GM19397 (cell line): Measurements from ENCODE around the gene IL12B.
"Not testable (repeated sequence)": the region's sequence is repeated elsewhere in the genome, so short reads cannot be mapped to it uniquely, and the experiment has no call there.

ENCODE experiments used
- ATAC-seq: cut with Tn5 transposase; IDR thresholded peaks from one replicate; pipeline ENCODE4 v1.9.1; 2021; ENCODE audit warnings: mild to moderate bottlenecking, moderate library complexity; ENCODE audit not compliant: unreplicated experiment

Gene IL12B

GRCh38 chr5:159333545-159333925 lies 3.2 kb upstream of the IL12B start:
- ATAC-seq: no peak

DNA sequence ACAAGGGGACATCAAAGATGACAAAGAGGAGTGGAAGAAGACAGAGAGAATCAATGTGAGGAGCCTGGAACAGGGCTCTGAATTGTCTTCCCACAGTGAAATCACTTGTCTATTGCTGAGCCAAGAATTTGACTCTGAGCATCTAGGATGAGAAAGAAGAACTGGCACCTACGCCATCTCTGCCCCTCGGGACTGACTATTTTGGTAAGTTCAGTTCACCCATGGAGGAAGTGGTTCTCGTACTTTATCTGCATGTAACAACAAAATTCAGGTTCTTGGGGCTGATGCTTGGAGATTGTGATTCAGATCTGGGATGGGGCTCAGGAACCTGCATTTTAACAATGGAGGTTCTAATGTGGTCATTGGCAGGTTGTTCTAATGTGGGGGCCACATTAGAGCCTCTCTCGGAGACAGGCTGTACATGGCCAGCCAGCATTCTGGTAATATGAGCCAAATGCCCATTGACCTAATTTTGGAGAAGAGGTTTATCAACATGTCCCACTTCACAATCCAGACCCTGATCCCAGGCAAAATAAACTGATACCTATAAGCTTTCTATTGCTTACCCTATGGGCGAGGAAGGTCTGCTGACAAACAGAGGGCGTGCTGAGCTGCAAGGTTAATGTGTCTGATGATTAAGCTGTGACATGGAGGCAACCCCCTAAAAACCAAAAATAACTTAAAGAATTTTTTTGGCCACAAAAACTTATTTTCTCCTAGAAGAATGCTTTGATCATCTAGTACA lies 2.7 kb upstream of the IL12B start:
- no peak for ATAC-seq

GRCh38 chr5:159331093-159331973 lies 1.0 kb upstream of the IL12B start:
- ATAC-seq: peak; percentile 56

DNA sequence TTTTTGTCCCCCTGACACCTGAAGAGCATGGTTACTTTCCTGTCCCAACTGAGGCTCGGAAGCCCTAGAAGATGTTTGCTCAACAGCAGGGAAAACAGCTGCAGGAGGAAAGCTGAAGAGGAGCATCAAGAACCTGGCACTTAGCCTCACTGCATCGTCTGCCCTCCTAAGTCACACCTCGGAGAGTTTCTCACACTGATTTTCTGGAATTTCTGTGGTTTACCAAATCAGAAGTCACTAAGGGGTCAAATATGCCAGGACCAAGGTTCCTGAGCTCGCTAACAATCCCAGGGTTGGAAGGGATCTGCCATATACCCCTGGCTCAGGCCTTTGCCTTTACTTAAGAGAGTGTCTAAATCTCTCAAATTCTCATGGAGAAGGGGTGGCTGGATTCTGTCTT lies 5.3 kb downstream of the IL12B start:
- ATAC-seq: no peak

GRCh38 chr5:159324102-159324755 lies 6.1 kb downstream of the IL12B start:
- ATAC-seq: no peak

DNA sequence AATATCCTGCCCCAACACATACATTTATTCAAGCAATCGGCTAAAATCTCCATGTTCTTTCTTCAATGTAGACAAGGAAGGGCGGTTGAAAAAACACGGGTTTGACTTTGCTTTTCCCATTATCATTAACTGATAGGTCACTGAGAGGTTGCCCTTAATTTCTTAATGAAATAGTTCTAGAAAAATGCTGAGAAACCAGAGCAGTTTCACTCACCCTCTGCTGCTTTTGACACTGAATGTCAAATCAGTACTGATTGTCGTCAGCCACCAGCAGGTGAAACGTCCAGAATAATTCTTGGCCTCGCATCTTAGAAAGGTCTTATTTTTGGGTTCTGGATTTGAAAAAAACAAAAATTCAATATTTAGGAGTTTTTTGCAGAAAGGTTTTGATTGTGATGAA lies 8.1 kb downstream of the IL12B start:
- ATAC-seq: no peak

DNA sequence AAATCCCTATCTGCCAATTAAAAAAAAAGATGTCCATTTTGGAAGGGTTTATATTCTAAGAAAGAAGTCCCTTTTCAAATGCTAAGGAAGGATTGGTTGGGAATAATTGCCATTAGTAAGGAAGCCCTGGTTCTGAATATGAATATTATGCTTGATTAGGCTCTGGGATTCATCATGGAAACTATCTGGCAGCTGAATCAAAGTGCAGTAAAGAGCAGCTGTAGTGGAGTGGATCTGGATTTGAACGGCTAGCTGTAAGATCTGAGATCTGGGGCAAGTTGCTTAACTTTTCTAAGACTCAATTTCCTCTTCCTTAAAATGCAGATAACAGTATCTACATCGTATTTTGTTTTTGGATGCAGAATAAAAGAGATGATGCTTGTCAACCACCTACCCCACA lies 10.5 kb downstream of the IL12B start:
- no peak for ATAC-seq

DNA sequence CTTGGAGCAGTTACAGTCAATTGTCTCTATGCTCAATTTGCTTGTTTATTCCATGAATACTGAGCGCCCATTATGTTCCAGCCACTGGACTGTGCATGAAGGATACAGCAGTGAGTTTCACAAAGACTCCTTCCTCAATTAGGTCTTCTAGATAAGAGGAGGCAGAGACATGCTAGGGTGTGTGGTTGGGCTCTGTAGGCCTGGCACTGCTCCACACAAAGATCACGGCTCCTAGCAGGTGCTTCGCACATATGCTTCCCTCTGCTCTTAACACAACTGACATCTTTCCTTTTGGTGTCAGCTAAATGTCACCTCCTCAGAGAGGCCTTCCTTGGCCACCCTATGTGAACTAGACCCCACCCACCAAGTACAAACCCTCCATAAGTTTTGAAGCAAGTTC lies 10.9 kb downstream of the IL12B start:
- no peak for ATAC-seq

DNA sequence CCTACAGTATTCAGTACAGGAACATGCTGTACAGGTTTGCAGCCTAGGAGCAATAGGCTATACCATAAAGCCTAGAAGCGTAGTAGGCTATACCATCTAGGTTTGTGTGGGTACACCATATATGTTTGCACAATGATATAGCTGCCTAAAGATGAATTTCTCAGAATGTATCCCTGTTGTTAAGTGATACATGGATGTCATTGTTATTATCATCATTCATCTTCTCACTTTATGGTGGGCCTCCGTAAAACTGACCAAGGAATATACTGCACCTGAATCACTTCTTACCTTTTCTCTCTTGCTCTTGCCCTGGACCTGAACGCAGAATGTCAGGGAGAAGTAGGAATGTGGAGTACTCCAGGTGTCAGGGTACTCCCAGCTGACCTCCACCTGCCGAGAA lies 11.8 kb downstream of the IL12B start:
- no peak for ATAC-seq

DNA sequence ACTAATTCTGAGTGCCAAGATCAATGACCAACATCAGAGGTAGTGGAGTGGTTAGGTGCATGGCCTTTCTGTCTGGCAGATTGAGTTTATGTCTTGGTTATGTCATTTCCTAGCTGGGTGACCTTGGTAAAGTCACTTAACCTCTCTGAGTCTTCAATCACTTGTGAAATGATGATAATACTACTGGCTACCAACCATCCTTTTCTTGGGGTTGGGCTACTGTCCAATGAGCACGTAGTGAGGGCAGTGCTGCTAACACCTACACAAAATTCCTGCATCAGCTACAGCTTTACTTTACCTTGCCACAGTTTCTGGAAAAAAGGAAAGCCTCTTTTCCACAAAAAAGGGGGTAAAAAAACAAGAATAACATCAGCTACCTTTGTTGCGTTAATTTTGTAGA lies 12.4 kb downstream of the IL12B start:
- ATAC-seq: no peak

DNA sequence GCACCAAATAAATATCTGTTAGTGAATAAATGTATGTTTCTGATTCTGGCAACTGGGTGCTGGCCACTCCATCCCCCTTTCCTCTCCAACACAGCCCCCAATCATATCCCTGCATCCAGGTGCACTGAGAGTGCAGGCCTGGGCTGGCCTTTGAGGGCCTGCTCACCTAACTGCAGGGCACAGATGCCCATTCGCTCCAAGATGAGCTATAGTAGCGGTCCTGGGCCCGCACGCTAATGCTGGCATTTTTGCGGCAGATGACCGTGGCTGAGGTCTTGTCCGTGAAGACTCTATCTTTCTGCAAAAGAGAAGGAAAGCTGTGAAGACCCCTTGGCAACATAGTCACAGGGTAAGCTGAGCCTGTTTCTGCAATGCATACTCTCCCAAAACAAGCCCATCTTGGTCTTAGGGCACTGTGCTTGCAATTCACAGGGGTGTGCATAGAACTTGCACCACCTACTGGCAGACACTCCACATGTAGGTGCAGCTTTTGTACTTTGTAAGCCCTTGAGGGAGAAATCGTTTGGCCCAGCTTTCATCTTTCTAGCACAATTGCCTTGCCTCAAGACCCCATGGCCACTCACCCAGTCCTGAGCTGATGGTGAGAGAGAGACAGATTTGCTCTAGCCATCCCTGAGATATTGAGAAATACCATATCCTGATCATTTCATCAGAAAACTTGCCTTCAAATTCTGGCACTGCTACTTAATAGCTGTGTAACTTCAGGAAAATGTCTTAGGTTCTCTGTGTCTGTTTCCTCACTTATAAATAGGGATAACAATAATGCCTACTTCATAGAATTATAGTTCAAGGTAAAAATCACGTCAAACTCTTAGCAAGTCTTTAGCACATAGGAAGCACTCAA lies 13.5 kb downstream of the IL12B start:
- ATAC-seq: peak; percentile 48

- no peak for ATAC-seq
Measured at GRCh38 chr5:159313197-159313596, 17.1 kb downstream of the IL12B start.

GRCh38 chr5:159311063-159311462 lies 19.2 kb downstream of the IL12B start:
- ATAC-seq: no peak

DNA sequence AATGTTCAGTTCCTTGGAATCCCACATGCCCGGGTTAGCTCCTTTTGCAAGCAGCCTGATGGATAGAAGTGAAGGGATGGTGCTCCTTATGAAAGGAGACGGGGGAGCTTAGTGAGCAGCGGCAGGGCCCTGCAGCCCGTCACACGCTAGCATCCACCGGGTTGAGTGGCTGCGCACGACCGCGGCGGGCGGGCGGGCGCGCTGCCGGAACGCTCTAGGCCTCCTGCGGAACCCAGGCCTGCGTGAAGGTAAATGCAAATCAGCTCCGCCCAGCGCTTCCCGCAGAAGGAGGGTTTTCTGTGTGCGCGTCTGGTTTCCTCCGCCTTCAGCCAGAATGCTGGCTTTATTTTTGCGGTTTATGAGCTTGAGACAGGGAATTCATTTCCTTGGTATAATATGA lies 19.8 kb downstream of the IL12B start:
- peak; percentile 57 for ATAC-seq

DNA sequence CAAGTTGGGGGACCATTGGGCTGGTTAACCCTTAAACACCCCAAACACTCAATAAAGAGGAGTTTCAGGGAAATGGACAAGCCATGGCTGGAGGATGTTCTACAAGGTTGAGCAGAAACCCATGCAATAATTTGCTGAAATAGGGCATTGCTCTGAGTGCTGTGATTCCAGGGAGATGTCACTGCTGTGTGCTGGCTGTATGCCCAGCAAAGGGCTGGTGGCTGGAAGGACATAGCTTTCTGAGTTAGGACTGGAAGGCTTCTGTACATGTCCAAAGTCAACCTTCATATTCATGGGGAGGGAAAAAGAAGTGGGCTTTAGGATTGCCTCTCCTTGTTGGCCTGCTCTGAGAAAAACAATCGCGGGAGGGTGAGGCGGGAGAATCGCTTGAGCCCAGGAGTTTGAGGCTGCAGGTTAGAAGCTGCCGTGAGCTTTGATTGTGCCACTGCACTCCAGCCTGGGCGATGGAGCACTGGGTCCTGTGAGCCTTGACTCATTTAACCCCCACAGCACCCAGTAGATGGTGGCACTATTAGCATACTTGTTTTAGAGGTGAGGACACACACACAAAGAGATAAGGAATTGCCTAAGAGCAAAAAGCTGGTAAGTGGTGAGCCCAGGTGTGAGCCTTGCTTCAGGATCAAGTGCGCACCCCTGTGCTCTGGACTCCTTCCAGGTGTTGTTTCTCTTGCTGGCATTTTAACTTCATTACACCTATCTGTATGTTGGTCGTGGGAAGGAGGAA lies 20.4 kb downstream of the IL12B start:
- ATAC-seq: no peak

- no peak for ATAC-seq
Measured at GRCh38 chr5:159304961-159305595, 25.2 kb downstream of the IL12B start.

DNA sequence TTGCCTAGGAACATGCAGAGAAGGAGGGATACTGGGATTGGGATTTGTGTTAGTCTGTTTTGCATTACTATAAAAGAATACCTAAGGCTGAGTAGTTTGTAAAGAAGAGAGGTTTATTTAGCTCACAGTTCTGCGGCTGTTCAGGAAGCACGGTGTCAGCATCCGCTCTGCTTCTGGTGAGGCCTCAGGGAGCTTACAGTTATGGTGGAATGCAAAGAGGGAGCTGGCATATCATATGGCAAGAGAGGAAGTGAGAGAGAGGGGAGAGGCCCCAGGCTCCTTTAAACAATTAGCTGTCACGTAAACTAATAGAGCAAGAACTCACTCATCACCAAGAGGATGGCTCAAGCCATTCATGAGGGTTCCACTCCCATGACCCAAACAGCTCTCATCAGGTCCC lies 27.0 kb downstream of the IL12B start:
- ATAC-seq: no peak

GRCh38 chr5:159301929-159302860 lies 28.1 kb downstream of the IL12B start:
- ATAC-seq: not testable (repeated sequence)

DNA sequence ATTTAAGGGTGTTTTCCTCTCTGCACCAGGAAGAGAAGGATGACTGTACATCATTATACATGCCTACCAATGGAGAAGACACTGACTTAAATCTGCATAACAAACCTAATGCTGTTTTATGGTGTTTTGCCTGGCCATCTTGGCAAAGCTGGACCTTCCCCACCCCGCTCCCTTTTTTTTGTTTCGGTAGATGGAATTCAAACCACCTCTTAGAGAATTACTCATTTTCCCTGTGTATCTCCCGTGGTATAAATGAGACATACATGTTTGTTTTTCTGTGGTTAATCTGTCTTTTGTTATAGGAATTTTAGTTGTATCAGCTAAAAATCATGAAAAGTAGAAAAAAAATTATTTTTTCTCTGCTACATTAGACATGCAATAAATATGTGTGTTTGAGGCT lies 28.8 kb downstream of the IL12B start:
- no peak for ATAC-seq
